A549 (cell line): ENCODE results near the gene AMOTL1. TPM values are rescaled to one million over a fixed set of nuclear protein-coding genes. Genes with fewer than 3 reads are reported as not detected.

ENCODE experiments used
- ATAC-seq, 2 experiments: fragments of 200-7000 bp in 1 of 2; fragments of >200 bp in 1 of 2; cut with Nextera tagmentation in 1 of 2; cut with Tn5 transposase in 1 of 2; 3 replicates each; pipeline versions ENCODE4 v1.8.0 to v1.9.1; 2018 to 2020; ENCODE audit warnings: mild to moderate bottlenecking in 1 of 2, moderate library complexity in 1 of 2
- CTCF ChIA-PET: fragments of 300-600 bp; sonication (Branson Sonifier 250); formaldehyde crosslinking; extraction: SDS; loops from one replicate; lab custom pipeline; 2021; ENCODE audit warnings: antibody characterized with exemption, inconsistent platforms; lab: Yijun Ruan, JAX
- POLR2A ChIA-PET: fragments of 350-600 bp; formaldehyde crosslinking; extraction: SDS; loops from one replicate; lab custom pipeline; 2021; ENCODE audit warnings: antibody characterized with exemption, inconsistent platforms; lab: Yijun Ruan, JAX
- DNase-seq, 2 experiments: peaks; one replicate each; pipeline versions ENCODE4 v3.0.0 to v3.0.0-alpha.2; 2011 to 2016; ENCODE audit warnings: low read depth in 1 of 2, low spot score in 1 of 2
- FAIRE-seq: peaks from 2 replicates; lab custom pipeline; 2011; peaks lifted over from hg19 to GRCh38; lab: Jason Lieb, UNC
- H3K27ac ChIP-seq, 2 experiments: fragments of >200 bp; sonication (Bioruptor Twin); formaldehyde crosslinking; 3 replicates each; pipeline ENCODE4 v1.5.1; 2016 to 2017
- H3K4me1 ChIP-seq: fragments of >200 bp; sonication (Bioruptor Twin); formaldehyde crosslinking; 3 replicates; pipeline ENCODE4 v1.6.1; 2016
- H3K4me2 ChIP-seq: fragments of >200 bp; sonication (Bioruptor Twin); formaldehyde crosslinking; 3 replicates; pipeline ENCODE4 v1.6.1; 2016
- H3K4me3 ChIP-seq: fragments of >200 bp; sonication (Bioruptor Twin); formaldehyde crosslinking; 3 replicates; pipeline ENCODE4 v1.5.1; 2016
- H3K9me3 ChIP-seq: fragments of >200 bp; sonication (Bioruptor Twin); formaldehyde crosslinking; 3 replicates; pipeline ENCODE4 v1.6.1; 2016
- CBX8 ChIP-seq: fragments of 200-600 bp; sonication (generic); IDR thresholded peaks from 2 replicates; pipeline ENCODE4 v1.6.1; 2016
- CHD2 ChIP-seq: fragments of 150-350 bp; IDR thresholded peaks from 2 replicates; pipeline ENCODE4 v1.6.1; 2014; ENCODE audit warnings: low read length; ENCODE audit not compliant: partially characterized antibody
- CHD4 ChIP-seq: fragments of 200-600 bp; sonication (generic); IDR thresholded peaks from 2 replicates; pipeline ENCODE4 v1.6.1; 2016; ENCODE audit warnings: antibody characterized with exemption, mild to moderate bottlenecking, borderline replicate concordance
- CTCF ChIP-seq: fragments of >200 bp; sonication (Bioruptor Twin); formaldehyde crosslinking; IDR thresholded peaks from 3 replicates; pipeline ENCODE4 v1.5.1; 2016
- E2F6 ChIP-seq: IDR thresholded peaks from 2 replicates; pipeline ENCODE4 v1.6.1; 2012; ENCODE audit warnings: low read depth, borderline replicate concordance
- EHMT2 ChIP-seq: fragments of 200-600 bp; sonication (generic); IDR thresholded peaks from 2 replicates; pipeline ENCODE4 v1.6.1; 2016; ENCODE audit warnings: antibody characterized with exemption, low read depth, mild to moderate bottlenecking, moderate library complexity
- EP300 ChIP-seq, 2 experiments: fragments of >200 bp; sonication (Bioruptor Twin); formaldehyde crosslinking; IDR thresholded peaks; 2 replicates in 1 of 2; 3 replicates in 1 of 2; pipeline ENCODE4 v1.6.1; 2016 to 2017
- FOSB ChIP-seq: fragments of 250-450 bp; sonication (Bioruptor Pico); IDR thresholded peaks from 2 replicates; pipeline ENCODE4 v1.5.0; 2020; ENCODE audit warnings: mild to moderate bottlenecking, moderate library complexity
- FOSL2 ChIP-seq, 2 experiments: fragments of 450-650 bp in 1 of 2; fragments of >200 bp in 1 of 2; sonication (Bioruptor Twin) in 1 of 2; formaldehyde crosslinking; IDR thresholded peaks; 2 replicates each; pipeline versions ENCODE4 v1.5.0 to v1.6.1; 2016 to 2020; ENCODE audit warnings: mild to moderate bottlenecking in 1 of 2, moderate library complexity in 1 of 2
- HEYL ChIP-seq: fragments of 250-450 bp; sonication (Bioruptor Pico); IDR thresholded peaks from 2 replicates; pipeline ENCODE4 v1.8.0; 2021; ENCODE audit warnings: mild to moderate bottlenecking, moderate library complexity
- HOXA7 ChIP-seq: fragments of 250-450 bp; sonication (Bioruptor Pico); IDR thresholded peaks from 2 replicates; pipeline ENCODE4 v1.5.0; 2020; ENCODE audit warnings: mild to moderate bottlenecking, moderate library complexity
- HOXB13 ChIP-seq: fragments of 250-450 bp; sonication (Bioruptor Pico); IDR thresholded peaks from 2 replicates; pipeline ENCODE4 v1.5.0; 2020; ENCODE audit warnings: low read depth, mild to moderate bottlenecking, moderate library complexity
- JUNB ChIP-seq: fragments of >200 bp; sonication (Bioruptor Twin); formaldehyde crosslinking; IDR thresholded peaks from 2 replicates; pipeline ENCODE4 v1.6.1; 2016
- KDM5A ChIP-seq: fragments of 200-600 bp; sonication (generic); IDR thresholded peaks from 2 replicates; pipeline ENCODE4 v1.6.1; 2016; ENCODE audit warnings: antibody characterized with exemption, mild to moderate bottlenecking
- MAFK ChIP-seq: fragments of 450-650 bp; IDR thresholded peaks from 2 replicates; pipeline ENCODE4 v1.6.1; 2014; ENCODE audit not compliant: partially characterized antibody
- MAX ChIP-seq: IDR thresholded peaks from 2 replicates; pipeline ENCODE4 v1.6.1; 2012
- MAZ ChIP-seq: fragments of 150-350 bp; IDR thresholded peaks from 2 replicates; pipeline ENCODE4 v1.6.1; 2014; ENCODE audit warnings: antibody characterized with exemption, low read depth, low read length, borderline replicate concordance
- NPAS2 ChIP-seq: fragments of 250-450 bp; sonication (Bioruptor Pico); IDR thresholded peaks from 2 replicates; pipeline ENCODE4 v1.8.0; 2022; ENCODE audit warnings: mild to moderate bottlenecking, moderate library complexity, borderline replicate concordance
- PHF8 ChIP-seq: fragments of 200-600 bp; sonication (generic); IDR thresholded peaks from 2 replicates; pipeline ENCODE4 v1.6.1; 2016; ENCODE audit warnings: low read depth, mild to moderate bottlenecking, antibody characterized with exemption, moderate library complexity, borderline replicate concordance
- POLR2A ChIP-seq: IDR thresholded peaks from 2 replicates; pipeline ENCODE4 v1.6.1; 2012; ENCODE audit warnings: mild to moderate bottlenecking, low read length
- RARB ChIP-seq: fragments of 250-450 bp; sonication (Bioruptor Pico); IDR thresholded peaks from 2 replicates; pipeline ENCODE4 v1.8.0; 2021; ENCODE audit warnings: mild to moderate bottlenecking, moderate library complexity
- REST ChIP-seq: fragments of 200-600 bp; sonication (generic); IDR thresholded peaks from 2 replicates; pipeline ENCODE4 v1.6.1; 2016; ENCODE audit warnings: antibody characterized with exemption, mild to moderate bottlenecking, moderate library complexity
- RFX5 ChIP-seq: fragments of 450-650 bp; IDR thresholded peaks from 2 replicates; pipeline ENCODE4 v1.7.1; 2014; ENCODE audit warnings: antibody characterized with exemption, mild to moderate bottlenecking, moderate library complexity
- USF2 ChIP-seq: fragments of 450-650 bp; IDR thresholded peaks from 2 replicates; pipeline ENCODE4 v1.6.1; 2014; ENCODE audit warnings: antibody characterized with exemption
- ZC3H11A ChIP-seq: fragments of 450-650 bp; IDR thresholded peaks from 2 replicates; pipeline ENCODE4 v1.6.1; 2014; ENCODE audit warnings: antibody characterized with exemption, mild to moderate bottlenecking
- WGBS: methylation state at CpG from one replicate; pipeline ENCODE4 v1.1.6; 2017; ENCODE audit errors: missing lambda C conversion rate; 5-methylcytosine and 5-hydroxymethylcytosine counted together
- polyA plus RNA-seq, 4 experiments: library from polyadenylated mRNA; depleted of rRNA in 3 of 4; stranded (reverse); fragments of >200 nt; fragmentation: RNase III in 1 of 4; extraction: RNeasy Plus Mini Kit Qiagen cat#74134 plus additional on column Dnase treatment in 1 of 4; gene quantifications; 2 replicates in 3 of 4; 3 replicates in 1 of 4; pipeline ENCODE4 v1.2.3, GENCODE V29; 2011 to 2017

AMOTL1 gene
- polyA plus RNA-seq, 2 of the 4 experiments (the other 2 are of a cell fraction), result 3.9 to 12.2 TPM

- TF ChIP-seq ZC3H11A, result no peak
- TF ChIP-seq PHF8, result no peak
- no peak for TF ChIP-seq MAFK
- no peak for TF ChIP-seq E2F6
- TF ChIP-seq HEYL, result no peak
- WGBS, result 91% methylated on average over 4 of the region's 4 CpGs
- ATAC-seq (no peak), DNase-seq (no peak), FAIRE-seq (no peak)
- ChIA-PET CTCF (no interaction called here), POLR2A (no interaction called here)
- H3K4me3 ChIP-seq, result no peak overlapping the region
- no peaks in the 10 kb centered on the region; the same call in 2 of the 3 replicates for H3K4me1 ChIP-seq
- no peak overlapping the region for H3K27ac ChIP-seq
- no peaks in the 10 kb centered on the region for H3K9me3 ChIP-seq
- H3K4me2 ChIP-seq, result no peak overlapping the region
Observed at GRCh38 chr11:94801866-94802460, 33.8 kb downstream of the AMOTL1 start.

GRCh38 chr11:94802501-94802900 is 34.3 kb downstream of the AMOTL1 start:
- CTCF ChIA-PET, result no interaction called here

GRCh38 chr11:94803491-94803890 is 35.3 kb downstream of the AMOTL1 start:
- no peak overlapping the region for H3K27ac ChIP-seq
- no peaks in the 10 kb centered on the region for H3K9me3 ChIP-seq
- ChIA-PET POLR2A (no interaction called here), CTCF (interaction anchor here (0.9 kb wide), 1 partner anchor 287 kb away, joined by 3 read pairs; no protein-coding TSS in a partner anchor)
- no peak overlapping the region for H3K4me2 ChIP-seq
- ATAC-seq, result no peak
- H3K4me1 ChIP-seq, result no peaks in the 10 kb centered on the region
- no peak overlapping the region for H3K4me3 ChIP-seq
- no peak for FAIRE-seq
- no peak for DNase-seq
- TF ChIP-seq HOXB13 (CRISPR knock-in tag) (no peak), EHMT2 (no peak), RARB (CRISPR knock-in tag) (no peak), HEYL (no peak), EP300 (IDR thresholded peaks at IDR 0.05) (no peak), JUNB (no peak), REST (no peak), FOSB (CRISPR knock-in tag) (no peak), CHD2 (no peak), CHD4 (no peak), E2F6 (no peak), MAFK (no peak), MAZ (no peak), POLR2A (no peak)

More at GRCh38 chr11:94802501-94802900, 34.3 kb downstream of the AMOTL1 start:
- Histone ChIP-seq H3K4me3 (no peak overlapping the region), H3K4me1 (no peaks in the 10 kb centered on the region), H3K27ac (no peak overlapping the region)
- FAIRE-seq, result no peak
- ATAC-seq, result no peak
- POLR2A ChIA-PET, result no interaction called here
- no peak for DNase-seq
- 95% methylated on average over 5 of the region's 5 CpGs for WGBS
- TF ChIP-seq NPAS2 (CRISPR knock-in tag) (no peak), CTCF (no peak), HOXA7 (CRISPR knock-in tag) (no peak), CBX8 (no peak), FOSL2 (IDR thresholded peaks at IDR 0.05) (no peak), FOSL2 (CRISPR knock-in tag; IDR thresholded peaks at IDR 0.05) (no peak), RFX5 (no peak), USF2 (no peak), KDM5A (no peak), CHD2 (no peak), MAX (no peak)
- TF ChIP-seq, all 56 proteins: peak for 0
- Histone ChIP-seq H3K4me2 (no peak overlapping the region), H3K9me3 (no peaks in the 10 kb centered on the region)
